Omental fat pad (tissue), 4 donors: Measurements from ENCODE around the gene COMMD4. TPM values are rescaled to one million over a fixed set of nuclear protein-coding genes. Genes with fewer than 3 reads are reported as not detected.
"Not testable (repeated sequence)": the region's sequence is repeated elsewhere in the genome, so short reads cannot be mapped to it uniquely, and the experiment has no call there.

Experiments
- ATAC-seq: fragments of 150-250 bp; one replicate; pipeline ENCODE4 v1.9.1; 2016; ENCODE audit warnings: mild to moderate bottlenecking, moderate library complexity; ENCODE audit not compliant: low FRiP score
- DNase-seq: peaks from one replicate; pipeline ENCODE4 v3.0.0-alpha.2; 2019; ENCODE audit warnings: low spot score
- CTCF ChIP-seq, 3 donors: fragments of 450-650 bp; IDR thresholded peaks; one replicate each; pipeline ENCODE4 v1.5.1; 2016 to 2017; ENCODE audit warnings: antibody characterized with exemption in 3 of 3, mild to moderate bottlenecking in 3 of 3, moderate library complexity in 2 of 3
- total RNA-seq, 4 donors: library from RNA; depleted of rRNA; stranded (reverse); fragments of >200 nt; gene quantifications; one replicate each; pipeline ENCODE4 v1.1.0, GENCODE V29; 2016

The COMMD4 gene
- total RNA-seq, 4 donors from 2014 or later = 41.4 to 71.6 (median 50.7) TPM

- ATAC-seq = no peak
- no peak for TF ChIP-seq CTCF (IDR thresholded peaks at IDR 0.05)
- DNase-seq = no peak
Observed at GRCh38 chr15:75348562-75349350, 12.9 kb downstream of the COMMD4 start.

GRCh38 chr15:75349351-75349669 is 13.4 kb downstream of the COMMD4 start:
- ATAC-seq, DNase-seq: not testable (repeated sequence)

- TF ChIP-seq CTCF (IDR thresholded peaks at IDR 0.05) = no peak
- ATAC-seq (no peak), DNase-seq (no peak)
Observed at GRCh38 chr15:75349851-75350588, 14.2 kb downstream of the COMMD4 start.

GRCh38 chr15:75350601-75351361 is 14.9 kb downstream of the COMMD4 start:
- ATAC-seq (no peak), DNase-seq (no peak)
- TF ChIP-seq CTCF (IDR thresholded peaks at IDR 0.05) = no peak

- DNase-seq = no peak
- no peak for TF ChIP-seq CTCF (IDR thresholded peaks at IDR 0.05)
- no peak for ATAC-seq
Observed at GRCh38 chr15:75352186-75353080, 16.6 kb downstream of the COMMD4 start.

GRCh38 chr15:75353604-75354003 is 17.7 kb downstream of the COMMD4 start:
- no peak for TF ChIP-seq CTCF (IDR thresholded peaks at IDR 0.05)
- ATAC-seq (no peak), DNase-seq (no peak)
